Activated naive CD8-positive, alpha-beta T cell treated with anti-CD3 and anti-CD28 coated beads, Interleukin-2, amount 50 U/mL, for 24 hours (primary cell): ENCODE measurements around the gene UBXN7.
"Not testable (repeated sequence)": the region's sequence is repeated elsewhere in the genome, so short reads cannot be mapped to it uniquely, and the experiment has no call there.

Source experiments
- ATAC-seq: fragments of 150-1000 bp; cut with Tn5 transposase; one replicate; pipeline ENCODE4 v1.10.0; 2021
- DNase-seq: peaks from one replicate; pipeline ENCODE4 v3.0.0; 2021
- H3K27ac Mint-ChIP-seq: one replicate; pipeline ENCODE4 v1.8.0; 2021; ENCODE audit warnings: mild to moderate bottlenecking, mixed read lengths
- H3K27me3 Mint-ChIP-seq: one replicate; pipeline ENCODE4 v1.8.0; 2021; ENCODE audit warnings: mixed read lengths
- H3K36me3 Mint-ChIP-seq: one replicate; pipeline ENCODE4 v1.8.0; 2021; ENCODE audit warnings: low read depth, mixed read lengths
- H3K4me1 Mint-ChIP-seq: one replicate; pipeline ENCODE4 v1.8.0; 2021; ENCODE audit warnings: mixed read lengths
- H3K4me3 Mint-ChIP-seq: one replicate; pipeline ENCODE4 v1.8.0; 2021; ENCODE audit warnings: mild to moderate bottlenecking, moderate library complexity, mixed read lengths
- H3K9me3 Mint-ChIP-seq: one replicate; pipeline ENCODE4 v1.8.0; 2021; ENCODE audit warnings: mixed read lengths

Gene UBXN7

GRCh38 chr3:196327405-196327804 lies 104.8 kb downstream of the UBXN7 start:
- ATAC-seq, result no peak
- no peak overlapping the region for H3K4me3 Mint-ChIP-seq
- no peak overlapping the region for H3K27ac Mint-ChIP-seq
- DNase-seq, result no peak
- H3K9me3 Mint-ChIP-seq, result no peaks in the 10 kb centered on the region
- no peaks in the 10 kb centered on the region for H3K4me1 Mint-ChIP-seq
- H3K27me3 Mint-ChIP-seq, result peaks cover 3% of the 10 kb centered on the region
- H3K36me3 Mint-ChIP-seq, result no peaks in the 10 kb centered on the region

- no peaks in the 10 kb centered on the region for H3K9me3 Mint-ChIP-seq
Measured at GRCh38 chr3:196326936-196327335, 105.3 kb downstream of the UBXN7 start.

GRCh38 chr3:196323691-196324090 lies 108.5 kb downstream of the UBXN7 start:
- DNase-seq, result no peak
- Mint-ChIP-seq H3K27me3 (no peaks in the 10 kb centered on the region), H3K9me3 (no peaks in the 10 kb centered on the region), H3K4me1 (peaks cover 7% of the 10 kb centered on the region), H3K27ac (no peak overlapping the region), H3K4me3 (no peak overlapping the region), H3K36me3 (no peaks in the 10 kb centered on the region)
- ATAC-seq, result no peak

More at GRCh38 chr3:196326936-196327335, 105.3 kb downstream of the UBXN7 start:
- Mint-ChIP-seq H3K4me1 (peaks cover under 1% of the 10 kb centered on the region), H3K4me3 (no peak overlapping the region), H3K36me3 (no peaks in the 10 kb centered on the region), H3K27me3 (peaks cover 3% of the 10 kb centered on the region), H3K27ac (no peak overlapping the region)
- DNase-seq, result no peak
- ATAC-seq, result no peak

- Mint-ChIP-seq H3K4me3 (no peak overlapping the region), H3K9me3 (no peaks in the 10 kb centered on the region), H3K4me1 (peaks cover 7% of the 10 kb centered on the region), H3K27me3 (no peaks in the 10 kb centered on the region), H3K36me3 (no peaks in the 10 kb centered on the region), H3K27ac (no peak overlapping the region)
- DNase-seq, result no peak
- ATAC-seq, result no peak
Measured at GRCh38 chr3:196323016-196323415, 109.2 kb downstream of the UBXN7 start.

- no peak overlapping the region for H3K4me3 Mint-ChIP-seq
- H3K27ac Mint-ChIP-seq, result no peak overlapping the region
- no peaks in the 10 kb centered on the region for H3K36me3 Mint-ChIP-seq
- no peak for DNase-seq
- no peak for ATAC-seq
- no peaks in the 10 kb centered on the region for H3K27me3 Mint-ChIP-seq
- H3K9me3 Mint-ChIP-seq, result no peaks in the 10 kb centered on the region
- peaks cover 13% of the 10 kb centered on the region for H3K4me1 Mint-ChIP-seq
Measured at GRCh38 chr3:196321162-196321561, 111.1 kb downstream of the UBXN7 start.

- no peak overlapping the region for H3K27ac Mint-ChIP-seq
Measured at GRCh38 chr3:196320137-196320536, 112.1 kb downstream of the UBXN7 start.

GRCh38 chr3:196317687-196318467 lies 114.3 kb downstream of the UBXN7 start, which contains the start of gene DYNLT2B:
Gene DYNLT2B (minus strand): TSS chr3:196318240. CDS start chr3:196318152, 88 bp downstream.
- H3K27ac Mint-ChIP-seq, result peak within 1 kb of the TSS; percentile 92
- ATAC-seq, result peak; percentile 90
- H3K27me3 Mint-ChIP-seq, result no peaks in the 10 kb centered on the region
- H3K4me1 Mint-ChIP-seq, result peaks cover 13% of the 10 kb centered on the region
- no peaks in the 10 kb centered on the region for H3K36me3 Mint-ChIP-seq
- H3K4me3 Mint-ChIP-seq, result peak within 1 kb of the TSS; percentile 89
- no peaks in the 10 kb centered on the region for H3K9me3 Mint-ChIP-seq
- DNase-seq, result peak; percentile 89

More at GRCh38 chr3:196320137-196320536, 112.1 kb downstream of the UBXN7 start:
- DNase-seq (no peak), ATAC-seq (no peak)
- Mint-ChIP-seq H3K4me3 (no peak overlapping the region), H3K36me3 (no peaks in the 10 kb centered on the region), H3K4me1 (peaks cover 13% of the 10 kb centered on the region), H3K27me3 (no peaks in the 10 kb centered on the region), H3K9me3 (no peaks in the 10 kb centered on the region)

GRCh38 chr3:196316799-196317686 lies 115.2 kb downstream of the UBXN7 start:
- not testable (repeated sequence) for ATAC-seq, DNase-seq, H3K9me3 Mint-ChIP-seq, H3K36me3 Mint-ChIP-seq, H3K27me3 Mint-ChIP-seq
- Mint-ChIP-seq H3K27ac (peak overlapping the region; percentile 92), H3K4me3 (peak overlapping the region; percentile 89), H3K4me1 (peaks cover 13% of the 10 kb centered on the region)

GRCh38 chr3:196315821-196316220 lies 116.4 kb downstream of the UBXN7 start:
- Mint-ChIP-seq H3K36me3 (no peaks in the 10 kb centered on the region), H3K4me3 (no peak overlapping the region), H3K4me1 (peaks cover 11% of the 10 kb centered on the region), H3K27me3 (no peaks in the 10 kb centered on the region), H3K27ac (no peak overlapping the region), H3K9me3 (no peaks in the 10 kb centered on the region)
- no peak for DNase-seq
- ATAC-seq, result no peak

GRCh38 chr3:196314597-196314996 lies 117.6 kb downstream of the UBXN7 start:
- no peaks in the 10 kb centered on the region for H3K27me3 Mint-ChIP-seq
- no peak overlapping the region for H3K4me3 Mint-ChIP-seq
- ATAC-seq (no peak), DNase-seq (no peak)
- H3K9me3 Mint-ChIP-seq, result no peaks in the 10 kb centered on the region
- H3K36me3 Mint-ChIP-seq, result no peaks in the 10 kb centered on the region
- H3K27ac Mint-ChIP-seq, result no peak overlapping the region
- peaks cover 11% of the 10 kb centered on the region for H3K4me1 Mint-ChIP-seq

- H3K4me1 Mint-ChIP-seq, ATAC-seq, H3K27me3 Mint-ChIP-seq, H3K27ac Mint-ChIP-seq, H3K4me3 Mint-ChIP-seq, H3K36me3 Mint-ChIP-seq, DNase-seq, H3K9me3 Mint-ChIP-seq: not testable (repeated sequence)
Measured at GRCh38 chr3:196314086-196314485, 118.1 kb downstream of the UBXN7 start.

GRCh38 chr3:196302960-196303359 lies 129.3 kb downstream of the UBXN7 start:
- H3K27ac Mint-ChIP-seq, H3K4me3 Mint-ChIP-seq, DNase-seq, ATAC-seq, H3K36me3 Mint-ChIP-seq, H3K9me3 Mint-ChIP-seq, H3K27me3 Mint-ChIP-seq, H3K4me1 Mint-ChIP-seq: not testable (repeated sequence)

GRCh38 chr3:196302551-196302950 lies 129.7 kb downstream of the UBXN7 start:
- not testable (repeated sequence) for H3K27ac Mint-ChIP-seq, H3K36me3 Mint-ChIP-seq, H3K27me3 Mint-ChIP-seq, H3K9me3 Mint-ChIP-seq, H3K4me1 Mint-ChIP-seq, H3K4me3 Mint-ChIP-seq, ATAC-seq, DNase-seq

GRCh38 chr3:196298521-196298920 lies 133.7 kb downstream of the UBXN7 start:
- Mint-ChIP-seq H3K4me3 (no peak overlapping the region), H3K9me3 (no peaks in the 10 kb centered on the region), H3K4me1 (no peaks in the 10 kb centered on the region), H3K27ac (no peak overlapping the region), H3K27me3 (no peaks in the 10 kb centered on the region), H3K36me3 (no peaks in the 10 kb centered on the region)
- DNase-seq (no peak), ATAC-seq (no peak)
